SK-N-SH treated with all-trans-retinoic acid at 6 μM for 48 hours (cell line): ENCODE data around the gene RALA.

Experiments used
- GLIS3 ChIP-seq: fragments of 250-450 bp; sonication (Bioruptor Pico); IDR thresholded peaks from 2 replicates; pipeline ENCODE4 v1.5.0; 2020; ENCODE audit warnings: mild to moderate bottlenecking, moderate library complexity
- PPARA ChIP-seq: fragments of 250-450 bp; sonication (Bioruptor Pico); IDR thresholded peaks from 2 replicates; pipeline ENCODE4 v1.5.0; 2020; ENCODE audit warnings: mild to moderate bottlenecking, borderline replicate concordance
- RARB ChIP-seq: fragments of 250-450 bp; sonication (Bioruptor Pico); IDR thresholded peaks from 2 replicates; pipeline ENCODE4 v1.8.0; 2021; ENCODE audit warnings: mild to moderate bottlenecking, moderate library complexity
- ZFP30 ChIP-seq: fragments of 450-650 bp; formaldehyde crosslinking; IDR thresholded peaks from 2 replicates; pipeline ENCODE4 v1.5.0; 2022; ENCODE audit warnings: mild to moderate bottlenecking, moderate library complexity
- ZNF565 ChIP-seq: fragments of 450-650 bp; formaldehyde crosslinking; conservative IDR thresholded peaks from 2 replicates; pipeline ENCODE4 v1.5.0; 2020; ENCODE audit warnings: low read depth, mild to moderate bottlenecking, moderate library complexity
- TF ChIP-seq, protein P1 (sequence below): fragments of 250-450 bp; sonication (Bioruptor Pico); IDR thresholded peaks from 2 replicates; pipeline ENCODE4 v1.8.0; 2020; ENCODE audit warnings: mild to moderate bottlenecking, moderate library complexity, borderline replicate concordance

GRCh38 chr7:39594988-39595620 lies 28.3 kb upstream of the RALA start:
- TF ChIP-seq ZNF565 (CRISPR knock-in tag) (no peak), ZFP30 (CRISPR knock-in tag) (no peak), RARB (CRISPR knock-in tag) (no peak), PPARA (CRISPR knock-in tag) (no peak), GLIS3 (no peak)
- TF ChIP-seq, protein P1, sequence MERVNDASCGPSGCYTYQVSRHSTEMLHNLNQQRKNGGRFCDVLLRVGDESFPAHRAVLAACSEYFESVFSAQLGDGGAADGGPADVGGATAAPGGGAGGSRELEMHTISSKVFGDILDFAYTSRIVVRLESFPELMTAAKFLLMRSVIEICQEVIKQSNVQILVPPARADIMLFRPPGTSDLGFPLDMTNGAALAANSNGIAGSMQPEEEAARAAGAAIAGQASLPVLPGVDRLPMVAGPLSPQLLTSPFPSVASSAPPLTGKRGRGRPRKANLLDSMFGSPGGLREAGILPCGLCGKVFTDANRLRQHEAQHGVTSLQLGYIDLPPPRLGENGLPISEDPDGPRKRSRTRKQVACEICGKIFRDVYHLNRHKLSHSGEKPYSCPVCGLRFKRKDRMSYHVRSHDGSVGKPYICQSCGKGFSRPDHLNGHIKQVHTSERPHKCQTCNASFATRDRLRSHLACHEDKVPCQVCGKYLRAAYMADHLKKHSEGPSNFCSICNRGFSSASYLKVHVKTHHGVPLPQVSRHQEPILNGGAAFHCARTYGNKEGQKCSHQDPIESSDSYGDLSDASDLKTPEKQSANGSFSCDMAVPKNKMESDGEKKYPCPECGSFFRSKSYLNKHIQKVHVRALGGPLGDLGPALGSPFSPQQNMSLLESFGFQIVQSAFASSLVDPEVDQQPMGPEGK (CRISPR knock-in tag), result no peak
